Stimulated activated naive B cell treated with anti-CD40 and anti-IgM and Interleukin-4, amounts not matched to agents 10 μg/mL and 1 μg/mL and 100 μg/mL, for 72 hours (primary cell): ENCODE data around the gene TUT4.
"Not testable (repeated sequence)": the region's sequence is repeated elsewhere in the genome, so short reads cannot be mapped to it uniquely, and the experiment has no call there.

Experiments used
- ATAC-seq, 2 donors: fragments of 150-1000 bp; cut with Tn5 transposase; replicated peaks; 2 replicates each; pipeline ENCODE4 v1.10.0; 2021; ENCODE audit warnings: moderate library complexity in 1 of 2
- DNase-seq: peaks from one replicate; pipeline ENCODE4 v3.0.0; 2021
- H3K27ac Mint-ChIP-seq: one replicate; pipeline ENCODE4 v1.8.0; 2022; ENCODE audit warnings: mild to moderate bottlenecking, mixed read lengths
- H3K27me3 Mint-ChIP-seq, 2 donors: one replicate each; pipeline ENCODE4 v1.8.0; 2022; ENCODE audit warnings: mixed read lengths in 2 of 2
- H3K36me3 Mint-ChIP-seq, 2 donors: one replicate each; pipeline ENCODE4 v1.8.0; 2022; ENCODE audit warnings: mixed read lengths in 2 of 2, mild to moderate bottlenecking in 1 of 2
- H3K4me1 Mint-ChIP-seq, 2 donors: one replicate each; pipeline ENCODE4 v1.8.0; 2022; ENCODE audit warnings: mixed read lengths in 2 of 2, mild to moderate bottlenecking in 1 of 2
- H3K4me3 Mint-ChIP-seq, 2 donors: one replicate each; pipeline ENCODE4 v1.8.0; 2022; ENCODE audit warnings: mild to moderate bottlenecking in 2 of 2, mixed read lengths in 2 of 2, moderate library complexity in 1 of 2
- H3K9me3 Mint-ChIP-seq, 2 donors: one replicate each; pipeline ENCODE4 v1.8.0; 2022; ENCODE audit warnings: mixed read lengths in 2 of 2, mild to moderate bottlenecking in 1 of 2

The TUT4 gene

GRCh38 chr1:52585474-52585873, 32.6 kb upstream of the TUT4 start:
- ATAC-seq (no peak), DNase-seq (no peak)
- Mint-ChIP-seq H3K4me3 (no peak overlapping the region), H3K4me1 (peaks cover 6 to 11% of the 10 kb centered on the region in 2 donors), H3K27ac (no peak overlapping the region), H3K9me3 (no peaks in the 10 kb centered on the region), H3K36me3 (no peaks in the 10 kb centered on the region), H3K27me3 (no peaks in the 10 kb centered on the region)

DNA sequence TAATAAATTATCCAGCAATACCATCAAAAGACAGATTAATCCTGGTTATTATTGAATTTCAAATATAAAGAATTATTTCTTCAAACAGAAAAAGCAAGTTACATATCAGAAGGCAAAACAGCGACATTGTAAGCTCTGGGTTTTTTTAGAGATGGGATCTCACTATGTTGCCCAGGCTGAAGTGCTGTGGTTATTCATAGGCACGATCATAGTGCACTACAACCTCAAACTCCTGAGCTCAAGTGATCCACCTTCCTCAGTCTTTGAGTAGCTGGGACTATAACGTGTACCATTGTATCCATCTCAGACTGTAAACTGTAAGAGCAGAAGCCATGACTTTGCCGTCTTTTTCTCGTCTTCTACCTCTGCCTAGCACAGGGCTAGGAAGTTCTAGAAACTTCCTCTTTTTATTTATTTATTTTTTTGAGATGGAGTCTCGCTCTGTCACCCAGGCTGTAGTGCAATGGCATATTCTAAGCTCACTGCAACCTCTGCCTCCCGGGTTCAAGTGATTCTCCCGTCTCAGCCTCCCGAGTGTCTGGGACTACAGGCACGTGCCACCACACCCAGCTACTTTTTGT, 29.3 kb upstream of the TUT4 start:
- Mint-ChIP-seq H3K36me3 (peaks cover 0 to 4% of the 10 kb centered on the region in 2 donors), H3K27ac (no peak overlapping the region), H3K9me3 (peaks cover 0 to 5% of the 10 kb centered on the region in 2 donors), H3K4me1 (peaks cover 5 to 6% of the 10 kb centered on the region in 2 donors), H3K4me3 (no peak overlapping the region), H3K27me3 (no peaks in the 10 kb centered on the region)
- ATAC-seq (no peak), DNase-seq (no peak)

DNA sequence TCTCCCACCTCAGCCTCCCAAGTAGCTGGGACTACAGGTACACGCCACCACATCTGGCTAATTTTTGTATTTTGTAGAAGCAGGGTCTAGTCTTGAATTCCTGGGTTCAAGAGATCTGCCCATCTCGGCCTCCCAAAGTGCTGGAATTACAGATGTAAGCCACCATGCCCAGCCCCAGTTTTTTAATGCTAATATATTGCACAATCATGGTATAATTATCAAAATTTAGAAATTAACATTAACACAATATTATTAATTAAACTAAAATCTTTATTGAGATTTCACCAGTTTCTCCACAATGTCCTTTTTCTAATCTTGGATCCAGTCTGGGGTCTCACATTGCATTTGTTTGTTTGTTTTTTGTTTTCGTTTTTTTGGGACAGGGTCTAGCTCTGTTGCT, 27.4 kb upstream of the TUT4 start:
- H3K27ac Mint-ChIP-seq = no peak overlapping the region
- ATAC-seq (no peak), DNase-seq (no peak)
- peaks cover 5 to 6% of the 10 kb centered on the region in 2 donors for H3K4me1 Mint-ChIP-seq
- H3K4me3 Mint-ChIP-seq = no peak overlapping the region
- H3K36me3 Mint-ChIP-seq = peaks cover 0 to 4% of the 10 kb centered on the region in 2 donors
- peaks cover 0 to 5% of the 10 kb centered on the region in 2 donors for H3K9me3 Mint-ChIP-seq
- no peaks in the 10 kb centered on the region for H3K27me3 Mint-ChIP-seq

- peaks cover 0 to 4% of the 10 kb centered on the region in 2 donors for H3K36me3 Mint-ChIP-seq
- no peaks in the 10 kb centered on the region for H3K27me3 Mint-ChIP-seq
- H3K4me1 Mint-ChIP-seq = peaks cover 7 to 10% of the 10 kb centered on the region in 2 donors
- H3K9me3 Mint-ChIP-seq = peaks cover 0 to 5% of the 10 kb centered on the region in 2 donors
- ATAC-seq (no peak), DNase-seq (no peak)
- no peak overlapping the region for H3K4me3 Mint-ChIP-seq
- H3K27ac Mint-ChIP-seq = no peak overlapping the region
Observed at GRCh38 chr1:52579415-52579814, 26.5 kb upstream of the TUT4 start.

- not testable (repeated sequence) for H3K27ac Mint-ChIP-seq, ATAC-seq, H3K27me3 Mint-ChIP-seq, H3K36me3 Mint-ChIP-seq, H3K4me3 Mint-ChIP-seq, DNase-seq, H3K9me3 Mint-ChIP-seq
- peaks cover 8 to 13% of the 10 kb centered on the region in 2 donors for H3K4me1 Mint-ChIP-seq
Observed at GRCh38 chr1:52578066-52578465, 25.2 kb upstream of the TUT4 start.

DNA sequence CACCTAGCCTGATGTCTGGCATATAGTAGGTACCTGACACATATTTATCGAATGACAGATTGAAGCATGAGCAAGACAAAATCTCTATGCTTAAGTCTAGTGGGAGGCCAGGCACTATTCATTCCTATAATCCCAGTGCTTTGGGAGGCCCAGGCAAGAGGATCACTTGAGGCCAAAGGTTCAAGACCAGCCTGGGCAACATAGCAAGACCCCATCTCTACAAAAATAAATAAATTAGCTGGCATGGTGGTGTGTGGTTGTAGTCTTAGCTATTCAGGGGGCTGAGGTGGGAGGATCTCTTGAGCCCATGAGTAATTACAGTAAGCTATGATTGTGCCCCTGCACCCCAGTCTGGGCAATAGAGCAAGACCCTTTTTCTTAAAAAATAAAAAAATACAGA, 23.2 kb upstream of the TUT4 start:
- ATAC-seq (no peak), DNase-seq (no peak)
- peaks cover 0 to 4% of the 10 kb centered on the region in 2 donors for H3K36me3 Mint-ChIP-seq
- H3K4me1 Mint-ChIP-seq = peaks cover 8 to 19% of the 10 kb centered on the region in 2 donors
- no peak overlapping the region for H3K4me3 Mint-ChIP-seq
- H3K9me3 Mint-ChIP-seq = peaks cover 0 to 5% of the 10 kb centered on the region in 2 donors
- H3K27me3 Mint-ChIP-seq = no peaks in the 10 kb centered on the region
- no peak overlapping the region for H3K27ac Mint-ChIP-seq

DNA sequence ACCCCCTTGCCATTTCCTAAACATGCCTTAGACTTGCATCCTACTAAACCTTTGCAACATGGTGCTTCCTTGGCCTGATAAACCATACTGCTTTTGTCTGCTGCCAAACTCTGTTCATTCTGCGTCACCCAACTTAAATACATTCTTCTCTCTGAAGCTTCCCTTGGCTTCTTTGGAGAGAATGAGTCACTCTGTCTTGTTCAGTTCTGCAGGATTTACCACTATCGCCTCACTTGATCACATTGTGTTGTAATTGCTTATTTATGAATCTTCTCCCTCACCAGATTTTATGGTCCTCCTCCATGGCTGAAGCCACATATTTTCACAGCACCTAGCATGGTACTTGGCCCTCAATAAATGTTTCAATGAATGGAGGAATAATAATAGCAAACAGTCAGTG, 21.7 kb upstream of the TUT4 start:
- Mint-ChIP-seq H3K9me3 (peaks cover 0 to 5% of the 10 kb centered on the region in 2 donors), H3K27me3 (no peaks in the 10 kb centered on the region), H3K36me3 (peaks cover 0 to 4% of the 10 kb centered on the region in 2 donors), H3K27ac (no peak overlapping the region), H3K4me3 (no peak overlapping the region), H3K4me1 (peaks cover 11 to 28% of the 10 kb centered on the region in 2 donors)
- no peak for DNase-seq
- ATAC-seq = no peak

- no peaks in the 10 kb centered on the region for H3K27me3 Mint-ChIP-seq
- H3K9me3 Mint-ChIP-seq = no peaks in the 10 kb centered on the region
- H3K27ac Mint-ChIP-seq = peak overlapping the region; percentile 45
- DNase-seq (no peak), ATAC-seq (no peak)
- no peak overlapping the region for H3K4me3 Mint-ChIP-seq
- no peaks in the 10 kb centered on the region for H3K36me3 Mint-ChIP-seq
- H3K4me1 Mint-ChIP-seq = peaks cover 21 to 42% of the 10 kb centered on the region in 2 donors
Observed at GRCh38 chr1:52572387-52572786, 19.5 kb upstream of the TUT4 start.

GRCh38 chr1:52571783-52572182, 18.9 kb upstream of the TUT4 start:
- no peak for ATAC-seq
- H3K36me3 Mint-ChIP-seq = no peaks in the 10 kb centered on the region
- DNase-seq = no peak
- H3K27ac Mint-ChIP-seq = no peak overlapping the region
- H3K4me1 Mint-ChIP-seq = peaks cover 21 to 42% of the 10 kb centered on the region in 2 donors
- no peak overlapping the region for H3K4me3 Mint-ChIP-seq
- H3K27me3 Mint-ChIP-seq = no peaks in the 10 kb centered on the region
- no peaks in the 10 kb centered on the region for H3K9me3 Mint-ChIP-seq

- ATAC-seq (peak; percentile 69 to 87), DNase-seq (no peak)
- Mint-ChIP-seq H3K27me3 (no peaks in the 10 kb centered on the region), H3K27ac (peak overlapping the region; percentile 81), H3K4me1 (peaks cover 20 to 40% of the 10 kb centered on the region in 2 donors), H3K36me3 (no peaks in the 10 kb centered on the region), H3K9me3 (no peaks in the 10 kb centered on the region), H3K4me3 (peak overlapping the region; percentile 15)
Observed at GRCh38 chr1:52569449-52570210, 16.7 kb upstream of the TUT4 start.

- no peak overlapping the region for H3K4me3 Mint-ChIP-seq
- ATAC-seq = no peak
- H3K27ac Mint-ChIP-seq = peak overlapping the region; percentile 22
- H3K4me1 Mint-ChIP-seq = peaks cover 17 to 34% of the 10 kb centered on the region in 2 donors
- no peak for DNase-seq
- no peaks in the 10 kb centered on the region for H3K36me3 Mint-ChIP-seq
- no peaks in the 10 kb centered on the region for H3K9me3 Mint-ChIP-seq
- no peaks in the 10 kb centered on the region for H3K27me3 Mint-ChIP-seq
Observed at GRCh38 chr1:52567943-52568342, 15.1 kb upstream of the TUT4 start.

- Mint-ChIP-seq H3K36me3 (no peaks in the 10 kb centered on the region), H3K4me3 (no peak overlapping the region), H3K9me3 (no peaks in the 10 kb centered on the region), H3K4me1 (peaks cover 2 to 3% of the 10 kb centered on the region in 2 donors), H3K27ac (no peak overlapping the region), H3K27me3 (no peaks in the 10 kb centered on the region)
- DNase-seq = no peak
- no peak for ATAC-seq
Observed at GRCh38 chr1:52562766-52563165, 9.9 kb upstream of the TUT4 start.

- no peak overlapping the region for H3K27ac Mint-ChIP-seq
- no peaks in the 10 kb centered on the region for H3K9me3 Mint-ChIP-seq
- H3K36me3 Mint-ChIP-seq = no peaks in the 10 kb centered on the region
- no peak overlapping the region for H3K4me3 Mint-ChIP-seq
- ATAC-seq (no peak), DNase-seq (no peak)
- H3K27me3 Mint-ChIP-seq = no peaks in the 10 kb centered on the region
- peaks cover 0 to 3% of the 10 kb centered on the region in 2 donors for H3K4me1 Mint-ChIP-seq
Observed at GRCh38 chr1:52559875-52560274, 7.0 kb upstream of the TUT4 start.

DNA sequence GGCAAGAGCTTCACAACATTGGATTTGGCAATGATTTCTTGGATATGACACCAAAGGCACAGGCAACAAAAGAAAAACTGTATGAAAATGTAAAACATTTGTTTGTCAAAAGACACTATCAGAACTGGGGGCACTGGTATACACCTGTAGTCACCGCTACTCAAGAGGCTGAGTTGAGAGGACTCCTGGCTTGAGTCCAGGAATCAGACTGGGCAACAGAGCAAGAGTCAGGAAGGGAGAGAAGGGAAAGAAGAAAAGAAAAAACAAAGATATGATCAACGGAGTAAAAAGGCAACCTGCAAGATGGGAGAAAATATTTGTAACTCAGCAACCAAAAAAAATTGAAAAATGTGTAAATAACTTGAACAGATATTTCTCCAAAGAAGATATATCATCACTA, 6.0 kb upstream of the TUT4 start:
- Mint-ChIP-seq H3K27me3 (no peaks in the 10 kb centered on the region), H3K4me3 (no peak overlapping the region), H3K27ac (no peak overlapping the region)

More for the DNA sequence above, 6.0 kb upstream of the TUT4 start:
- ATAC-seq (no peak), DNase-seq (no peak)
- no peaks in the 10 kb centered on the region for H3K9me3 Mint-ChIP-seq
- H3K4me1 Mint-ChIP-seq = peaks cover 3 to 8% of the 10 kb centered on the region in 2 donors
- H3K36me3 Mint-ChIP-seq = no peaks in the 10 kb centered on the region
